Cardiac fibroblast (primary cell): Measurements from ENCODE around the gene PDE10A.

ENCODE experiments used
- DNase-seq, 2 donors: peaks; one replicate each; pipeline versions ENCODE4 v3.0.0 to v3.0.0-alpha.2; 2010; ENCODE audit warnings: low read depth in 2 of 2
- H3K4me3 ChIP-seq, 2 donors: replicated peaks in 1 of 2; 1 replicate in 1 of 2; 2 replicates in 1 of 2; pipeline ENCODE4 v1.5.1; 2011; ENCODE audit warnings: low read depth in 2 of 2, low read length in 2 of 2, mild to moderate bottlenecking in 2 of 2, moderate library complexity in 1 of 2
- TF ChIP-seq, protein P1 (sequence below): IDR thresholded peaks from one replicate; pipeline ENCODE4 v1.5.1; 2011; ENCODE audit warnings: low read depth, mild to moderate bottlenecking, low read length, inconsistent platforms

The PDE10A gene

GRCh38 chr6:165701564-165702354, 38.7 kb upstream of the PDE10A start:
- H3K4me3 ChIP-seq, result no peak overlapping the region
- no peak for DNase-seq
- TF ChIP-seq, protein P1, sequence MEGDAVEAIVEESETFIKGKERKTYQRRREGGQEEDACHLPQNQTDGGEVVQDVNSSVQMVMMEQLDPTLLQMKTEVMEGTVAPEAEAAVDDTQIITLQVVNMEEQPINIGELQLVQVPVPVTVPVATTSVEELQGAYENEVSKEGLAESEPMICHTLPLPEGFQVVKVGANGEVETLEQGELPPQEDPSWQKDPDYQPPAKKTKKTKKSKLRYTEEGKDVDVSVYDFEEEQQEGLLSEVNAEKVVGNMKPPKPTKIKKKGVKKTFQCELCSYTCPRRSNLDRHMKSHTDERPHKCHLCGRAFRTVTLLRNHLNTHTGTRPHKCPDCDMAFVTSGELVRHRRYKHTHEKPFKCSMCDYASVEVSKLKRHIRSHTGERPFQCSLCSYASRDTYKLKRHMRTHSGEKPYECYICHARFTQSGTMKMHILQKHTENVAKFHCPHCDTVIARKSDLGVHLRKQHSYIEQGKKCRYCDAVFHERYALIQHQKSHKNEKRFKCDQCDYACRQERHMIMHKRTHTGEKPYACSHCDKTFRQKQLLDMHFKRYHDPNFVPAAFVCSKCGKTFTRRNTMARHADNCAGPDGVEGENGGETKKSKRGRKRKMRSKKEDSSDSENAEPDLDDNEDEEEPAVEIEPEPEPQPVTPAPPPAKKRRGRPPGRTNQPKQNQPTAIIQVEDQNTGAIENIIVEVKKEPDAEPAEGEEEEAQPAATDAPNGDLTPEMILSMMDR, result no peak

DNA sequence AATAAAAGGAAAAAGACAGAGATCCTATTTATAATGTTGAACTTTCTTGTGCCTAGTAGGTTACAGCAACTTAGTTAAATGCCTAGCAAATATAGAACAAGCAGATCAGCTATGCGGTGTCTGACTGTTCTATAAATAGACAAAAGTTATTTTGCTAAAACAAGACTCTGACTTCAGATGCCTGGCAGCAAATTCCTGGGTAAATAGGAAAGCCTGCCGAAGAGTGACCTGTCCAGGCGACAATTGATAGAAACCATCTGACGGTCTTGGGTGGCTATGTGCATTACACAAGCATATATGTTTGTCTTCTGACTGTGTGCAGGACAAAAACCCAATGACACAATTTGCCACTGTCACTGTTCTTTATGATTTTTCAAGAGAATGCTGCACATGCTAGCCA, 38.0 kb upstream of the PDE10A start:
- H3K4me3 ChIP-seq, result no peak overlapping the region
- TF ChIP-seq, protein P1, result no peak
- peak; percentile 30 to 49 for DNase-seq

GRCh38 chr6:165698868-165699267, 35.8 kb upstream of the PDE10A start:
- H3K4me3 ChIP-seq, result no peak overlapping the region
- TF ChIP-seq, protein P1, result no peak
- DNase-seq, result no peak

- H3K4me3 ChIP-seq, result no peak overlapping the region
- peak; percentile 62 to 65 for DNase-seq
- TF ChIP-seq, protein P1, result no peak
These were observed 34.1 kb upstream of the PDE10A start for GRCh38 chr6:165697171-165697570.

DNA sequence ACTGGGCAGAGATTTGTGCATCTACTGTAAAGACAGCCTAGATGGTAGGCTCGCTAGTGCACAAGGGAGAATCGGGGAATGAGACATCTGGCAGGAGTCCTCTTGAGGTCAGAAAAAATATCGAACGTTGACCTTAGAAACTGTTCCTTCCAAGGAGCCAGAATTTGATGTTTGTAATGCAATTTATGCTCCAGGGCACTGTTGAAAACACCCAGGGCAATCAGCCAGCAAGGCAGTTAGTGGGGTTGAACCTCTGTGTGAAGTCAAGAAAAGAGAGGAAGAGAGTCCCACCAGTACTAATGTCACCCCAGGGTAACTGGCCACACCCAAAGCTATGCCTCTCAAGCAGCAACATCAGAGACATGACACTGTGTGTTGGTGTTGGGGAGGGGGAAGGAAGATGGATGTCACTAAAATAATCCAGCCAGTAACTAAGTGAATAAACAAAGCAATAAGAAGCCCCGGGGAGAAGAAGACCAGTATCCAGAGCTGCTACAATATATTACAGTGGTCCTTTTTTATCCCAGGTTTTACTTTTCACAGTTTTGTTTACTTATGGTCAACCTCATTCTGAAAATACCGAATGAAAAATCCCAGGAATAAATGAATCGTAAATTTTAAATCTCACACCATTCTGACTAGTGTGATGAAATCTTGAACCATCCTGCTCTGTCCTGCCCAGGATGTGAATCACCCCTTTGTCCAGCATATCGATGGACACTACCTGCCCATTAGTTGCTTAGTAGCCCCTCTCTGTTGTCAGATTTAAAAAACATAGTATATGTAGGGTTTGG, 32.9 kb upstream of the PDE10A start:
- TF ChIP-seq, protein P1, result no peak
- DNase-seq, result peak in 1 of 2 donors; percentile 46

DNA sequence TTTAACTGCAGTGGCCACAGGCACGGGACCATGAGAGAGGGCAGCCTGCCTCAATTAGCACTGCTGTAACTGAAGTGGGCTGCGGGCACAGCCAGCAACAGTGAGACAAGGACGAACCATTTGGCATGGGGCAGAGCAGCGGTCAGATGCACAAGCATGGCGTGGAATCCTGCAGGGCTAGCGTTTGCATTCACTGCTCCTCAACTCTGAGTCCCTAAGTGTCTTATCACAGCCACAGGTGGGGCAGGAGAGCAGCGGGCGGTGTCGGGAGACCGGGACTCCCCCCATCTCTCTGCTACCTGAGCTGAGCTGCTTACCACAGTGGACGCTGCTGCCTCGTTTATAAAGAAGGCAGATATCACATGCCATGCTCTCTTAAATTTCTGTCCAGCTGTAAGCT, 31.3 kb upstream of the PDE10A start:
- TF ChIP-seq, protein P1, result no peak
- no peak for DNase-seq
- H3K4me3 ChIP-seq, result no peak overlapping the region

More for the DNA sequence above, 32.9 kb upstream of the PDE10A start:
- no peak overlapping the region for H3K4me3 ChIP-seq
